Embryonic facial prominence (tissue), 1 donor: ENCODE data around the gene TMEM107.

Experiments used
- DNase-seq: peaks from one replicate; pipeline ENCODE4 v3.0.0-alpha.2; 2016; ENCODE audit errors: extremely low spot score

TMEM107 gene

GRCh38 chr17:8162233-8162996, 13.8 kb downstream of the TMEM107 start, which contains the start of gene VAMP2:
VAMP2 (minus strand) TSS chr17:8162948; CDS start chr17:8162879, 69 bp downstream.
- DNase-seq = no peak

GRCh38 chr17:8161289-8162232, 14.6 kb downstream of the TMEM107 start:
- DNase-seq = no peak

GRCh38 chr17:8160741-8161221, 15.4 kb downstream of the TMEM107 start:
- DNase-seq = no peak

GRCh38 chr17:8160224-8160577, 16.0 kb downstream of the TMEM107 start:
- DNase-seq = no peak

- DNase-seq = no peak
Measured at GRCh38 chr17:8159459-8160223, 16.5 kb downstream of the TMEM107 start.

GRCh38 chr17:8159032-8159400, 17.2 kb downstream of the TMEM107 start:
- no peak for DNase-seq

GRCh38 chr17:8158267-8159031, 17.7 kb downstream of the TMEM107 start:
- DNase-seq = no peak

GRCh38 chr17:8156246-8156992, 19.8 kb downstream of the TMEM107 start:
- DNase-seq = peak; percentile 100

DNA sequence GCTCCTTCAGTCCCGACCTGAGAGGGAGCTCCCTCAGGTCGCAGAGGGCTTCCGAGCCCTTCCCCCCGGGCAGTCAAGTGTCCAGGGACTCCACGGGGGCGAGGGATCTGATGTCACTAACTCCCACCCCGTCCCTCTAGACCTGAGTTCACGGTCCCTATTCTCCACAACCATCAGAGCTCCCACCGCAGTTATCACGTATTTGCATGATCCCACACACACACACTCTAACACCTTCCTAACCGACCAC, 20.3 kb downstream of the TMEM107 start:
- no peak for DNase-seq

DNA sequence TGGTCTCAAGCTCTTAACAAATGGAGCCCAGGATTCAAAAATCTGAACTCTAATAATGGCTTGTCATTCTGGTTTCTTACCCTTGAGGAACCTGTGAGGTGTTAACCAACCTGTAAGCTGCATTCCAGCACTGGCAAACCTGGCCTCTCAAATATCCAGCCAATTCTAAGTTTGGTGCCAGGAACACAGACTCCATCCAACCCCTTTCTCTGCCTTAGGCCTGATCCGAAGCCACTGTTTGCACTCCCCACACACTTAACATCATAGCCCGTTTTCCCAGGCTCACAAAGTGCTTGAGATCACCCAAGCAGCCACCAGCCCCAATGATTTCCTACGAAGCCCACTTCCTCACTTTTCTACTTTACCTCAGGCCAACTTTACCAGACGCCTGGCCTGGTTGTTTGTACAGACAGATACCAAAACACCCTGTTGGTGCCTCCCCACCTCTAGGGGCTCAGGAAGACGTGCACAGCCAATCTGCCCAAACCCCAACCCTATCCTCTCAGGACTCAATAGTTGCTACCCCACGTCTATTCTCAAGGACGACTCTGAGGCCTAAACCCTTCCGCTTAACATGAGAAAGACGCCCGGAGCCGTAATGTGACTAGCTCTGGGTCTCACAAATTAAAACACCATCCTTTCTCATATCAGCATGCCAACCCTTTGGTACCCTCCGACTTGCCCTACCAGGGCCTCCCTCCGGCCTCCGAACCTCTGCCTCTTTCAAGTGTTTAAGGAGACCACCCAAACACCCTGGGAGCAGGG, 20.8 kb downstream of the TMEM107 start:
- DNase-seq = no peak

DNA sequence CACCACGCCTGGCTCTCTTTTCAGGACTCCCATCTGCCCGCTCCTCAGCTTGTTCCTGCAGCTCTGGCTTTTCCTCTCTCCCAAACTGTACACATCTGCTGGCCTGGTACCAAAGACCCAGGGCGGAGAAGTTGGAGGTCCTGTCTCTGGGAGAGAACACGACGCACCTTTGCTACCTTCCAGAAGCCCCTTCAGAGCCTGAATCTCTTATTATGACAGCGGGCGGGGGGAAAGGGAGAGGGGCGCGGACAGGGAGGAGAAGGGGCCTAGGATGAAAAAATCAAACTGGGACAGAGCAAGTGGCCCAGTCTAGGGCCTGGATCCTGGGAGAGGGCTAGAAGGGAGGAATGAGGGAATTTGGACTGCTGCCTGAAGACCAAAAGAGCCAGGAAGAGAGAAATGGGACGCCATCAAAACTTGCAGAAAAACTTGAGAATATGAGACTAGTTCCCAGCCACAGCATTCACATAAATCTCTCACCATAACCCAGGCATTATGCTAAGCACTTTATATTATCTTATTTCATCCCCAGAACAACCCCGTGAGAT, 21.5 kb downstream of the TMEM107 start:
- DNase-seq = no peak

DNA sequence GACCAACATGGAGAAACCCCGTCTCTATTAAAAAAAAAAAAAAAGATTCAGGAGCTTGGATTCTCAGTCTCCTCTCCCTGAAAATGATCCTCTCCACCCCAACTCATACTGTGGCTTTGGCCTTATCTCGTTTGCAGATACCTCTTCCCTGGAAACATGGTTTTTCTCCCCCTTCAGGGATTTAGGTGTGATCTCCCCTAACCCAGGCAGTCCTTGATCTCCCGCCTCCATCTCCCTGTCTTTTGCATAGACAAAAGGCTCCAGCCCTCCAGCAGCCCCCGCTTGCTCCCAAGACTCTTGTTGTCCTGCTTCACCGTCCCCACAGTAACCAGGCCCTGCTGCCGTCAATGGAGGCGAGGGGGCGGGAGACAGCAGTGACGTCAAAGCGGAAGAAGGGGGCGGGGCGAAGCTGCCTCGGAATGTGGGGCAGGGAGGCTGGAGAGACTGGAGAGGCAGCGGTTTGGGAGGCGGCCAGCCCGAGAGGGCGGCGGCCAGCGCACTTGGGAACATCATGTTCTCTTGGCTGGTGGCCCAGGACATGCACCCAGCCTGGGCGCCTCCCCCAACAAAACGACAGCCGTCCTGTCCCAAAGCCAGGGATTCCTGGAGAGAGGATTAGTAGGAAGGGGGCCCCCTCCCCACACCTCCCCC, 22.1 kb downstream of the TMEM107 start:
- DNase-seq = peak; percentile 99

DNA sequence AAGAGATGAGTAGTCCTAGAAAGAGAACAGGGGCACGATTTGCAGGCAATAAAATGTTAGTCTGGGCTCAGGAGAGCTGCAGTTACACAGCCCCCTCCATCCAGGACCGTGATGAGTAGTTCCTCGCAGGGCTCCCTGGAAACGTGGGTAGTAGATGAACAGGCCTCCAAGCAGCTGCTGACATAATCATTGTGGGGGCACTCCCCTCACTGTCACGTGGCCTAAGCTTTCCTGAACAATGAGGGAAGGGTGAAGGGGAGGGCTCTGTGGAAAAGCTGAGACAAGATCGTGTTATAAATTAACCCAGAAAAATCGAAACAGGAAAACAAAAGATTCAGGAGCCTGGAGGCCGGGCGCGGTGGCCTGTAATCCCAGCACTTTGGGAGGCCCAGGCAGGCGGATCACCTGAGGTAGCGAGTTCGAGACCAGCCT, 22.6 kb downstream of the TMEM107 start:
- DNase-seq = no peak

DNA sequence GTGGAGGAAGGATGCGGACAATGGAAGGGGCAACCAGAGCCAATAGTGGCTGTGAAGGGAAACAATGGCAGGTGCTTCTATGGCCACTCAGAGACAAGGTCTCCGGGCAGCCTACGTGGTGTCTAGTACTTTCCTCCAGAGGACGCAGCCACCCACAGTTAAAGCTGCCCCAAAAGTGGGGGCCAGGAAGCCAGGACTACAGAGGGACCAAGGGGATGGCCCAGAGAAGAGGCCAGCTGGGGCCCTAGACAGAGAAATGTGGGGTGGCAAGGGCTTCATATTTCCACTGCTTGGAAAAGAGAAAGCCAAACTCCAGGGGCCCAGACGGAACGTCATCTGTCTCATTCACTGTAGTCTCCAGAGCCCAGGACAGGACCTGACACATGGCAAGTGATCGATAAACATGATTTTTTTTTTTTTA, 23.1 kb downstream of the TMEM107 start:
- DNase-seq = no peak

DNA sequence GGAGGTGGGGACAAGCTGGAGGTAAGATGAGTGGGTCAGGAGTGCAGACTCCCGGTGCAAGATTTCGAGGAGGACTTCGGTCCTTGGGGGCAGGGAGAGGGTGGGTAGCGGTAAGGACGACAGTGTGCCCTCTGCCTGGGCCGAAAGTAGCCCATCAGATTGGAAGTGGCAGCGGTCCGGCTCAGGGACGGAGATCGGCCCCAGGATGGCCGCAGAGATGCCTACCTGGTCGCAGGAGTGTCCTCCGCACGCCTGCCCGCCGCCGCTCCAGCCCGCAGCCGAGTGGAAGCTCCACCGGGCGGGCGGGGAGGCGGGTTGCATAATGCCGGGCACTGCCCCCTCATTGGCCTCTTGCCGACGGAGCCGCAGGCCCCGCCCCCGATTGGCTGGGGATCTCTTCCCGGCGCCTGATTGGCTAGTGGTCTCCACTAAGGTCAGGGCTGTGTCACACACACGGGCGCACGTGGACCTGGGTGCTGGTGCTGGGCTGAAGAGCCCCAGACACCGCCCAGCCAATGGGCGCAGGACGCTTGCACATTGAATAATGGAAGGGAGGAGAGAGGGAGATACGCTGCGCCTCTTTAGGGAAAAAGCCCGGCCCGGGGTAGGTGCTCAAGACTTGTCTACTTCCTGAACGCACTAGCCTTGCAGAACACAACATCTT, 23.9 kb downstream of the TMEM107 start, which contains the start of gene PER1:
PER1 (minus strand) TSS at position 293 of the 664 bp plus-strand sequence. CDS start 1,698 bp downstream, outside the sequence.
- peak; percentile 88 for DNase-seq

- DNase-seq = no peak
Measured at GRCh38 chr17:8151641-8152111, 24.5 kb downstream of the TMEM107 start.

- peak; percentile 87 for DNase-seq
Measured at GRCh38 chr17:8151120-8151640, 25.0 kb downstream of the TMEM107 start.
